ENCODE data around the gene EDA2R.

Gene EDA2R

DNA sequence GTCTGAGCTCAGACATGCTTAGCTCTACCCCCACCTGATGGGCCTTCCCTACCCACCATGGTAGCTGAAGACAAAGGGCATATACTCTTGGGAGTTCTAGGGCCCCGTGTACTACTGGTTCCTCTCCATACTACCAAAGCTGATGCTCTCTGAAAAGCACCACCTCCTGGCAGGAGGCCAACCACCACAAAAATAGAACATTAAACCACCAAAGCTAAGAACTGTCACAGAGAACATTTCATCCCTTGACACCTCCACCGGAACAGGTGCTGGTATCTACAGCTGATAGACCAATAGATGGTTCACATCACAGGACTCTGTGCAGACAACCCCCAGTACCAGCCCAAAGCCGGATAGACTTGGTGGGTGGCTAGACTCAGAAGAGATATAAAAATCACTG, 13.4 kb downstream of the EDA2R start:
- TF ChIP-seq GATA2 (IDR thresholded peaks at IDR 0.05; ENCODE audit: low read depth, low read length) (no peak), GATA3 (IDR thresholded peaks at IDR 0.05; ENCODE audit: low read depth, low read length) (no peak)

DNA sequence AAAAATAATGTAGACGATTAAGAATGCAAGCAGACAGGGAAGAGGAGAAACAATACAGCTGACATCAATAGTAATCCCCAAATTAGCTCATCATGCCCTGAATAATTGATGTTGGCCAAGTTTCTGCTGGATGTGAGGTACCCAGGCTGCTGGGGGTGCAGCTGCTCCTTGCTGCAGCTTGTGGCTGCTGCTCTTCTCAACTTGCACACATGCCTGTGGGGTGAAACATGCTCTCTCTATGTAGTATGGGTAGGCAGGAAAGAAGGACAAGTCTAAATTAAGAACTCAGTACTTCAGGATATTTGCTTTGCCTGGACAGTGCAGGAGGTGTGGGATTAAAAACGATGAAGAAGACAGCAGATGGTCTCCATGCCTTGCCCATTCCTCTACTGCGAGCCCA, 16.7 kb downstream of the EDA2R start:
- no peak for TF ChIP-seq GATA3 (IDR thresholded peaks at IDR 0.05; ENCODE audit: low read depth, low read length)
- TF ChIP-seq GATA2 (IDR thresholded peaks at IDR 0.05; ENCODE audit: low read depth, low read length) = no peak

DNA sequence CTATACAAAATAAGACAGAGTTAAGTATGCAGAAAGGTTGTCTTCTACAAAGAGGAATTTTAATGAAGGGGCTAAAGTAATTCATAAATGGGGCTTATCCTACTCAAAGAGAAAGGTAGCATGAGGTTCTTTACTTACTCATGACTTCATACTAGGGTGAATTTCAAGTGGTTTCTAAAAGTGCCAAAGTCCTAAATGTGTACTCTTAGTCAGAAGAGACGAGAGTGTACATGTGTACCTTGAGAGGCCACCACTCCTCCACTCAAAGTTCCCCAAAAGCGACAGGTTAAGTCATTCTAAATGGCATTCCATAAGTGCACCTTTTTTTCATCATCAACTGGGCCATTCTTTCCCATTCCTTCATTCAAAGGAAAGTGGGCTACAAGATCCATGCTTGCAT, 21.9 kb downstream of the EDA2R start:
- TF ChIP-seq GATA2 (IDR thresholded peaks at IDR 0.05; ENCODE audit: low read depth, low read length) (no peak), GATA3 (IDR thresholded peaks at IDR 0.05; ENCODE audit: low read depth, low read length) (no peak)

DNA sequence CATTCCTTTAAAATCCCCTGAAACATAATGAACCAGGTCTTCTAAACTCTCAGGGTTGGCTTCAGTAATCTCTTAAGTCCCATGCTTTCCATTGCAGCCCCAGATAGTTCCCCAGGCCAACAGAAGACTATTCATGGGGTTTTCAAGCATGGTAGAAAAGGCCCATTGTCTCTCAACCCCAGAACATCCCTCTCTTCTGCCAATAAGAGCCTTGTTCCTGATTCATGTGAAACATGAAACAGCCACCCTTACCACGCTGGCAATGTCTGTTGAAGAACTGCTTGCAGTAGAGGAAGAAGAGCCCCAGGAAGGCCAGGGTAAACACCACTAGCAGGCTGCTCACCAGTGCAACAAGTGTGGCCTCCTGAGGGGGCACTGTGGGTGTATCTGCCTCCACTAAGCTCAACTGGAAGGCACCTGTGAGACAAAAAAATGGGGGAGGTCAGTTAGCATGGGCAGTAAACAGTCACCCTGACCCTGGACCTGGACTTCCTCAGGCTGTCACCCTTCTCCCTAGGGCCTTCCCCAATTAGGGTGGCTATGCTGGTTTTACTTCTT, 36.4 kb downstream of the EDA2R start:
- no peak for TF ChIP-seq GATA2 (IDR thresholded peaks at IDR 0.05; ENCODE audit: low read depth, low read length)
- no peak for TF ChIP-seq GATA3 (IDR thresholded peaks at IDR 0.05; ENCODE audit: low read depth, low read length)

DNA sequence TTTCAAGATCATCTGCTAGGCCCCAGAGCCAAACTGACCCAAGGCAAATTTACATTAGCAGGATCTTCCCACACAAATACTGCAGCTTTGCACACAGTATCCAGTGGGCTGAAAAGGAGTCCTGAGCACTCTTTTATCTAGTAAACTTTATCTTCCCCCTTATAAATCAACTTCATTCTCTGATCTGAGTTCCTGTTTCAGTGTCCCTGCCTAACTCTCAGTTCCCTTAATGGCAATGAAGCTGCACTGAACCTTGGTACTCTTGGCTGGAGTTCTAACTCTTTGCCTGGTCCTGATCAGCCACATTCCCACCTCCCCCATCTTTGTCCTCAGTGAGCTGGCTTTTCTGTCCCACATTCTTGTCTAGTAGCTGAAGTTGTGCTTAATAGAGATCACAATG, 37.4 kb downstream of the EDA2R start:
- no peak for TF ChIP-seq GATA3 (IDR thresholded peaks at IDR 0.05; ENCODE audit: low read depth, low read length)
- TF ChIP-seq GATA2 (IDR thresholded peaks at IDR 0.05; ENCODE audit: low read depth, low read length) = no peak

DNA sequence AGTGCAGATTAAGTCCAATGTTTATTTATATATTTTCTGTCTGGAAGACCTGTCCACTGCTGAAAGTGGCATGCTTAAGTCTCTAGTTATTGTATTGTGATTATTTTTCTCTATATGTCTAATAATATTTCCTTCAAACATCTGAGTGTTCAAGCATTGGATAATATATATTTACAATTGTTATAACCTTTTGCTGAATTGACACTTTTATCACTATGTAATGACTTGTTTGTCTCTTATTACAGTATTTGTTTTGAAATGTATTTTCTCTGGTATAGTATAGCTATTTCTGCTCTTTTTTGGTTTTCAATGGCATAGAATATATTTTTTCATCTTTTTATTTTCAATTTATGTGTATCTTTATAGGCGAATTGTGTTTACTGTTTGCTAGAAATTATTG, 59.7 kb downstream of the EDA2R start:
- no peak for TF ChIP-seq GATA2 (IDR thresholded peaks at IDR 0.05; ENCODE audit: low read depth, low read length)
- TF ChIP-seq GATA3 (IDR thresholded peaks at IDR 0.05; ENCODE audit: low read depth, low read length) = no peak

DNA sequence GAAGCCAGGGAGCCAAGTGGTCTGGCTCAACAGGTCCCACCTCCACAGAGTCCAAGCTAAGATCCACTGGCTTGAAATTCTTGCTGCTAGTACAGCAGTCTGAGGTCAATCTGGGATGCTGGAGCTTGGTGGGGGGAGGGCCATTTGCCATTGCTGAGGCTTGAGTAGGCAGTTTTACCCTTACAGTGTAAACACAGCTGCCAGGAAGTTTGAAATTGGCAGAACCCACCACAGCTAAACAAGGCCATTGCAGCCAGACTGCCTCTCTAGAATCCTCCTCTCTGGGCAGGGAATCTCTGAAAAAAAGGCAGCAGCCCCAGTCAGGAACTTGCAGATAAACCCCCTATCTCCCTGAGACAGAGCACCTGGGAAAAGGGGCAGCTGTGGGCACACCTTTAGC, 84.9 kb downstream of the EDA2R start:
- no peak for TF ChIP-seq GATA2 (IDR thresholded peaks at IDR 0.05; ENCODE audit: low read depth, low read length)
- no peak for TF ChIP-seq GATA3 (IDR thresholded peaks at IDR 0.05; ENCODE audit: low read depth, low read length)

GRCh38 chrX:66547847-66548369, 91.0 kb downstream of the EDA2R start:
- no peak for TF ChIP-seq GATA2 (IDR thresholded peaks at IDR 0.05; ENCODE audit: low read depth, low read length)
- no peak for TF ChIP-seq GATA3 (IDR thresholded peaks at IDR 0.05; ENCODE audit: low read depth, low read length)

Measured in SH-SY5Y (cell line).